HuH-7.5 (cell line): ENCODE results near the gene CD300E.
"Not testable (repeated sequence)": the region's sequence is repeated elsewhere in the genome, so short reads cannot be mapped to it uniquely, and the experiment has no call there.

Source experiments
- DNase-seq: peaks from one replicate; pipeline ENCODE4 v3.0.0; 2011; ENCODE audit warnings: low spot score

Gene CD300E

DNA sequence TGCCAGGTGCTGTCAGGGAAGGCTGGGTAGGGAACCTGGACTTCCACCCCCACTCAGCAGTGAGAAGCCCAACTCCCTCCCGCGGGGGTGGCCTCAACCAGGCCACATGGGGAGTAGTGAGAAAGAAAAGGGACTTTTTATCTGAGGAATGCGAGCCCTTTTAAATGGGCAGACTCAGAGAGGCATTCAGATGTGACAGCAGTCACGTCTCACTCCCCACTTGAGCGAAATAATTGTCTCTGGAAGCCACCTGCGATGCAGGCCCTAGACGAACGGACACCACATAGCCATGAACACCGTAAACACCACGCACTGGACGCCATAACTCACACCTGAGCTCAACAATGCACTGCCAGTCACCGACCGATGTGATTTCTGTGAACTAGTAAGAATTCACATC, 11.9 kb upstream of the CD300E start:
- DNase-seq = no peak

DNA sequence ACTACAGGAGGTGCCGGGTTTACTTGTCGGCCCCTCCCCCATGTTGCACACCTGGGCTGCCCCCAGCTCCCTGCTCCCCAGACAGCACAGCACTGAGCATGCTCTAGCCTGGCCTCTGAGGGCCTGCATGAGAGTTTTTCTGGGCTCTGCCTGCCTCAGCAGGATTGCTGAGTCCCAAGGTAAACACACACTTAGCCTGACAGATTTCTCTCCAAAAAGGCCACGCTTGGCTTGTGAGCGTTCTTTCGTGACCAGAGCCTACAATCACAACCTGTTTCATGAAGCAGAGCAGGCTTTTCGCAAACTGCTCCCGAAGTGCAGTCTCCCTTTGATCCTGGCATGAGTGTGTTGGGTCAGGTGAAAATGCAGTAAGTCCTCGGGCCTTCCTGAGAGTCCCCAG, 9.8 kb upstream of the CD300E start:
- DNase-seq = no peak

DNA sequence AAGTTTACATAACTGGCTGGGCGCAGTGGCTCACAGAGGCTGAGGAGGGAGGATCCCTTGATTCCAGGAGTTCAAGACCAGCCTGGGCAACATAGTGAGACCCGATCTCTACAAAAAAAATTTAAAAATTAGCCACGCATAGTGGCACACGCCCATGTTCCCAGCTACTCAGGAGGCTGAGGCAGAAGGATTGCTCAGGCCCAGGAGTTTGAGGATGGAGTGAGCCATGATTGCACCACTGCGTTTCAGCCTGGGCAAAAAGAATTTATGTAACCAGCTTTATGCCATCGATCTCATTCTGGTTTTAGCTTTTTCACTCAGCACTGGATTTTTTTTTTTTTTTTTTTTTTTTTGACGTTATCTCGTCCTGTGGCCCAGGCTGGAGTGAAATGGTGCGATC, 9.1 kb upstream of the CD300E start:
- no peak for DNase-seq

DNA sequence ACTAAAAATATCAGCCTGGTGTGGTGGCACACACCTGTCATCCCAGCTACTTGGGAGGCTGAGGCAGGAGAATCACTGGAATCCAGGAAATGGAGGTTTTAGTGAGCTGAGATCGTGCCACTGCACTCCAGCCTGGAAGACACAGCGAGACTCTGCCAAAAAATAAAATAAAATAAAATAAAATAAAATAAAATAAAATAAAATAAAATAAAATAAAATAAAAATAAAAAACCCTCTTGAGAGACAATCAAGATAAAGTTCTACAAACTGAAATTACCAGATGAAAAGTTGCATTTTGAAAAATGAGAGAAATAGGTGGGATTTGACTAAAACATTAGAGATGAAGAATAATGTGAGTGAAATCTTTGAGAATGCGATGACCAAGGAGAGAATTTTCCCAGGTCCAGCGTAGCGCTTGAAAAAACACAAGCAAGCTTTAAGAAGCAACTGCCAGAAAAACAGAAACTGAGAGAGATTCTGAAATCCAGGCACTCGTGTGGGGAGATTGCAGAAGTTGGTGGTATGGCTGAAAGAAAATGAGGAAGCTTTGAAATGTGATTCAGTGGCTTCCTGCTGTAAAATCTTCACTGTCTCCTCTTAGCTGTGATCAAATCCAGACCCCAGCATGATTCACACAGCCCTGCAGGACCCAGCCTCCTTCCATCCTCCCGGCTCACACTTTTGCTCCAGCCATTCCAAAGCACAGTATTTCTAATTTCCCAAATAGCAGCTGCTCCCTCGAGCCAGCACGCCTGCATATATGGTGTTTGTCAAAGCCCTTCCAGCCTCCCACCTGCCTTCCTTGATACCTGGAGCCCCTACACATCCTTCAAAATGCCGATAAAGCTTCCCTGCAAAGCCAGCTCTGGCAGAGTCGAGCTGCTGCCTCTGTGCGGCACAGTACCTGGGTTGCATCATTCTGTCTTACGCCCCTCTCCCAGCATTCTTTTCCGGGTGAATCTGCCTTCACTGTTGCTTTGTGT, 8.2 kb upstream of the CD300E start:
- DNase-seq = no peak

DNA sequence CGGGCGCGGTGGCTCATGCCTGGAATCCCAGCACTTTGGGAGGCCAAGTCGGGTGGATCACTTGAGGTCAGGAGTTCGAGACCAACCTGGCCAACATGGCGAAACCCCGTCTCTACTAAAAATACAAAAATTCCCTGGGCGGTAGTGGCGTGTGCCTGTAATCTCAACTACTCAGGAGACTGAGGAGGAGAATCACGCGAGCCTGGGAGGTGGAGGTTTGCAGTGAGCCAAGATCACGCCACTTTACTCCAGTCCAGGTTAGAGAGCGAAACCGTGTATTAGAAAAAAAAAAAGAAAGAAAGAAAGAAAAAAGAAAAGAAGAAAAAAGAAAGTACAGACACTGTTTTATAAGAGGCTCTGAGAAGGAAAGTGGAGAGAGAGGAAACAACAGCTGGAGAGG, 6.7 kb upstream of the CD300E start:
- not testable (repeated sequence) for DNase-seq

DNA sequence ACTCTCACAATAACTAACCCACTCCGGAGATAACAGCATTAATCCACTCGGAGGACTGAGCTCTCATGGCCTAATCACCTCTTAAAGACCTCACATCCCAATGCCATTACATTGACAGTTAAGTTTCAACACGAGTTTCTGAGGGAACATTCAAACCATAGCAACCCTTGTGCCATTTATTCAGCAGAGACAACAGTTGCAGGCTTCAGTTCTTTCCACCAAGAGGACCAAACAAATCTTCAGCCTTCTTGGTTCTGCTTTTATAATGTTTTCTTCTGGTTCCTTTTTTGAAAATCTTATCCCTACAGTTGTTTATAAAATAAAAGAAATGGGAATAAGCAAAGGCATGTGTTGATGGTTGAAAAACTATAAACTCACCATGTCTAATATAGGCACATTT, 2.1 kb upstream of the CD300E start:
- DNase-seq = no peak

DNA sequence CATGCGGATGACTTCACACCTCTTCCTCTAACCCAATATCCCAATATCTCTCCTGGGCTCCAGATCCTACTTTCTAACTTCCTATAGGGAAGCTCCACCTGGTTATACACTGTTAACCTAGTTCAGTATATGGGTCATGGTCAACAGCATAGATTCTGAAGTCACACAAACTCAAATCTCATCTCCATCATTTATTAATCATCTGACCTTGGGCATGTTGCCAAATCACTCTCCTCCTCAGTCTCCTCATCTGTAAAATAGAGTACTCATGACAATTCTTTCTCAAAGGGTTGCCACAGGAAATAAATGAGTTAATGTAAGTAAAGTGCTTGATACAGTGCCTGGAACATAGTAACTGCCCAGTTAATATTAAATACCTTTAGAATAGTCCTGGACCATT, 593 bp upstream of the CD300E start:
- no peak for DNase-seq

DNA sequence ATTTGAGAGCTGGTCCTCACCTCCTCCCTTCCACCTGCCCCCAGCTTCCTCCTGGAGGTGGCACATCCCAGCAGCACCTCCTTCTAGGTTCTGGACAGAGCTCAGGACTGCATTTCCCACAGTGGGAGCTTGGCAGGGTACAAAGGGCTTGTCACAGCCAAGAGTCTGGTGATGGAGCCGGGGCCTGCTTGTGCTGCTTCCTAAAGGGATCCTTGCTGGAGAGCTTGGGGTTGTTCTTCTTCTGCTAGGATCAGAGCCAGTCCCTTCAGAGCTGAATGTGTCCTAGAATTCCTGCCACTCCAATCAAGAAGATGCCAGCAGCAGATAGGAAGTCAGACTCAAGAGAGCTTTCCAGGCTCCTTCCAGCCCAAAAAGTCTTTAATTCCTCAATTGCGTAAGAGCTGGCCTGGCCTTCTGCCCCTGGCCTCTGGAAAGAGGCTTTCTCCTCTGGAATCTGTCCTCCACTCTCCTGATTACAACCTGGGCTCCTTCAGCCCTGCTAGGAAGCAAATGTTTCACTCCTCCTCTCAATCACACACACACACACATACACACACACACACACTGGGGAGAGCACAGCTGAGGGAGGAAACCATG, 4.4 kb downstream of the CD300E start:
- no peak for DNase-seq

DNA sequence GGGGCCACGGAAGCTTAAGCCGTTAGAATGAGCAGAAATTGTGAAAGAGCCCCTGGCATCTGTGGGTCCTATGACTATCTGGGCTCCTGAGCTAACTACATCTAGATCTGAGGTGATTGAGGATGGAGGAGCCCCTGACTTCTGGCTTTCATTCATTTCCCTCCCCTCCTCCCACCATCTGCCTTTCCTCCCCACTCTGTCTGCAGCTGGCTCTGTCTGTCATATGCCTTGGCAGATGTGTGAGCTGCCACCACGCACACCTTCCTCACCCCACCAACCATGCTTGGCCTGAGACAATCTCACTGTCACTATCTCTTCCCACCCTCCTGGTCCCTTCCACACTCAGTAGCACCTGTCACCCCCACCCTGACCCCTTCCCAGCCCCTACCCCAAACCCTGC, 5.1 kb downstream of the CD300E start:
- DNase-seq = no peak

DNA sequence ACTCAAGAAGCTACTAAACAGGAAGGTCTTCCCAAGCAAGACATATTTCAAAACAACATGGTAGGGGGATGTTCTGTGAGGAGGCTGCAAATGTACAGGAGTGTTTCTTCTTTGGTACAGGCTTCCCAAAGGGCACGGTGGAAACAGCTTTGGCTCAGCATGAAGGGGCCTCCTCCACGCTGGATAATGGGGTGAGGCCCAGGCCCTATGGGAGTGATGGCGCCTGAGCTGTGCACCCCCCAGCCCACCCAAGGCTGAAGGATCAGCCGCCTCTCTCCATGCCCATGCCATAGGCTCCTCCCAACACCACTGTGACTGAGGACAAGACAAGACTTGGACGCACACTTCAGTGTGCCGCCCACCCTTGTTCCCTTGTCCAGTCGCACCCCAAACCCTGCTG, 6.8 kb downstream of the CD300E start:
- no peak for DNase-seq

DNA sequence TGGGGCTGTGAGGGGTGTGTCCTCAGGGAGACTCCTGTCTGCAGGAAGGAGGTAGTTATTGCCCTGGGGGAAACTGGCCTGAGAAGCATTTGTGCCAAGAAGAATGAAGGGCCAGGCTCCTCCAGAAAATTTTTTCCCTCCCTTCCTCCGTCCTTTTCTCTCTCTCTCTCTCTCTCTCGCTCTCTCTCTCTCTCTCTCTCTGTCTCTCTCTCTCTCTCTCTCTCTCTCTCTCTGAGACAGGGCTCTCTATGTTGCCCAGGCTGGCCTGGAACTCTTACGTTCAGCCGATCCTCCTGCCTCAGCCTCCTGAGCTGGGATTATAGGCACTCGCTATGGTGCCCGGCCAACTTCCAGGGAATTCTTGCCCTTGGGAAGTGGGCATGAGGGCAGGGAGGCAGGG, 11.5 kb downstream of the CD300E start:
- DNase-seq = no peak

DNA sequence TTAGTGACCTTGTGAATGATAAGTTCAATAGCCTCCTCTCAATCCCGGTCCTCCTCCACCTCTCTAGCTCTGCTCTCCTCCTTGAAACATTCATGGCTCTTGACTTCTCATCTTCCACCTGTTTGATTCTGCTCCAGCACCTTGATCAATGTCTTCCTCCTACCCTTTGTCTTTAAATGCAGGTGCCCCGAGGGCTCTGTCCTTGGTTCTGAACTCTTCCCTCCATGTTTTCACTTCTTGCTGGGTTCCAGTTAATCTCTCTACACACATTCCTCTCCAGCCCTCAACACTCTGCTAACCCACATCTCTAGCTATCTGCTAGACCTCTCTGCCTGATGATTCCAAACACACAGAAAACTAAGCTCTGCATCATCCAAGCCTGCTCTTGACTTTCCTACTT, 13.4 kb downstream of the CD300E start:
- DNase-seq = no peak

DNA sequence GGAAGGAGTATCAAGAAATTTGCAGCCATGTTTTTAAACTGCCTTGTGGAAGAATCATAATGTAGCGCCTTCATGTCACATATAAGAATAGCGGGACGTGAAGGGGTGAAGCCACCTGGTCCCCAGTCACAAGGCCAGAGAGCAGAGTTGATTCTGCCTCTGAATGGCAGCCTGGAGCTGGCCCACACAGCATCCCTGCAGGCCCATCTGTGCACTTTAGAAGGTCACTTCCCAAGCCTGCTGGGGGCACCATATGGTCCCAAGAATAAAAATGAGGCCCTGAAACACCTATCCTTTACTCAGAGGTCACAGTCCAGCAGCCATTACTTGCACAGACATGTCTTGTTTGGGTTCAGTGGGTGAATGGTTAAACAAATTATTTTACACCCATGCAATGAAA, 15.0 kb downstream of the CD300E start:
- DNase-seq = no peak

DNA sequence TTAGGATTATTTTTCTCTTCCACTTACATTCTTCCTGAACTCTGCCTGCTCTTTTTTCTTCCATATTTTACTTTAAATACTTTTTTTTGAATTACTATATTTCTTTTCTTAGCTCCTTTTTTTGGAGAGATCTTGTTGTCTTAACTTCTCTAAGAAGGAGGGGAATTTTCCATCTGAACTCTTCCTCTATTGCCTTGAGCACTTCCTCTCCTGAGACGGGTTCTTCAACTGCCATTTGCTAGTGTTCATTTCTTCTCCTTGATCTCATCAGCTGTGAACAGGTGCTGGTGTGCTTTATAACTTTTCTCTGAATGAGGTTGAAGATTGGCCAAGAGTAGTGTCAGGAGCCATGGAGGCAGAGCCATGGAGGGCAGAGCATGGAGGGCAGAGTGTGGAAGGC, 16.3 kb downstream of the CD300E start:
- DNase-seq = no peak

DNA sequence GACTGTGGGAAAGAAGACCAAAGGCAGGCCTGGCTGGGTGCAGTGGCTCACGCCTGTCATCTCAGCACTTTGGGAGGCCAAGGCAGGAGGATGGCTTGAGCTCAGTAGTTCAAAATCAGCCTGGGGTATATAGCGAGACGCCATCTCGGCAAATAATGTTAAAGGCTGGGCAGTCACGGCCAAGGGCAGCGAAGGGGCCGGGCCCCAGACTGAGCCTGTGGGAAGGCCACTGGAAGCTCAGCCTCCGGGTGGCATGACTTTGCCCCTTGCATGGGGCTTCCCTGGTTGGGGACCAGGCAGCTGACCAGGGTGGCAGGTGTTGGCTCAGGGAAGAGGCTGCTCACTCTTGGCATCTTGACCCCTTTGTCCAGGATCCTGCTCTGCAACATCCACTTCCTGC, 17.5 kb downstream of the CD300E start:
- DNase-seq = no peak

DNA sequence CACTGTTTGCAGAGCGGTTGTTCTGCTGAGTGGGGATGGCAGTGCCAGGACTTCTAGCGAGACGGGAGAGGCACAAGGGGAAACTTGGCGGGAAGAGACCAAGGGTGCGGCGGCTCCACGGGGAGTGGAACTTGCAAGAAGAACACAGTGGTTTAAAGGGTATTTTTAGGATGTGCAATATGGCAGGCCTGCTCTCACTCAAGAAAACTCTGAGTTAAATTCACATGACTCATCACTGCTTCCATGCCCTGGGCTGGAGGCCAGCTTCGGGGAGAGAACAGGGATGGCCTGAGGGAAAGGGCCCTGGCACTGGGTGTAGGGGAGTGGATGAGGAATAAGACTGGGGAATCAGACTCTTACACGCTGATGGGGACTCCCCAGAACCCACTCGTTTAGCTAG, 18.2 kb downstream of the CD300E start:
- DNase-seq = no peak

DNA sequence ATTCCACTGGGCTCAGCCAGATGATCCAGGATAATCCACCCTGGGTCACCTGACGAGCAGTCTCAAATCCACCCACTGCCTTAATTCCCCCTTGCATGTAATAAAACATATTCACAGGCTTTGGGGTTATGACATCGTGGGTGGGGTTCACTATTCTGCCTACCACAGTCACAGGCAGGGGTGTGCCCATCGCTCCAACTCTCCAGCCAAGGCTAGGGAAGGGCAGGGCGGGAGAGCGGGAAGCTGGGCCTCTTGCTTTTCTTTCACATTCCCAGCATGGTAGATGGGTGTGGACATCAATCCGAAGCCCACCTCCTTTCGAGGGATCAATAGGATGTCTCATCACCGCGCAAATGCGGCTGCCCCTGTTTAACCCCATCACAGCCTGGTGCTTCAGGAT, 18.8 kb downstream of the CD300E start:
- no peak for DNase-seq

DNA sequence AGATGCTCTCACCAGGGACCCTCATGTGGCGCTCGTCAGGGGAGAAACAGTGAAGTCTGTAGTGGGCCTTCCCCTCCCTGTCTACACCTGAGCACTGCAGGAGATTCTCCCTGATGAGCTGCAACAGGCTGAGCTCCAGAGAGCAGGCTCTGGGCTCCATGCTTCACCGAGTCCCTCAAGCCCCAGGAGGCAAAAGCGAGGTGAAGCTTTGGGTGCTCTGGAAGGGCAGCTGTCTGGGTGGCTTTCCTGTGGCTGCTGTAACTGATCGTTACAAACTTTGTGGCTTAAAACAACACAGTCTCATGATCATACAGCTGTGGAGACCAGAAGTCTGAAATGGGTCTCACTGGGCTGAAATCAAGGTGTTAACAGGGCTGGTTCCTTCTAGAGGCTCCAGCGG, 19.3 kb downstream of the CD300E start:
- no peak for DNase-seq

DNA sequence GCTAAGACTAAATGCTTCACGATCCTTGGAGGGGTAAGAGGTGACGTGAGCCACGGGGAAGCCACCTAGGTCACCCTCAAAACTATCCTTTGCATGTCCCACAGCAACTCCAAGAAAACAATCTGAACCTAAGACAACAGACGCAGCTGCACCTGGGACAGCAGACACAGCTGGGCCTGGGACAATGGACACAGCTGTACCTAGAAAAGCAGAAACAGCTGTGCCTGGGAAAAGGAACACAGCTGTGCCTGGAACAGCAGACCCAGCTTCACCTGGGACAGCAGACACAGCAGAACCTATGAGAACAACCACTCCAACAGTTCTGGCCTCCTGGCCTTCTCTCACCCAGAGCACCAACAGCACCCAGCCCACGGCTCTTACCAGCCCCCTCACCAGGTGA, 19.8 kb downstream of the CD300E start:
- DNase-seq = no peak

DNA sequence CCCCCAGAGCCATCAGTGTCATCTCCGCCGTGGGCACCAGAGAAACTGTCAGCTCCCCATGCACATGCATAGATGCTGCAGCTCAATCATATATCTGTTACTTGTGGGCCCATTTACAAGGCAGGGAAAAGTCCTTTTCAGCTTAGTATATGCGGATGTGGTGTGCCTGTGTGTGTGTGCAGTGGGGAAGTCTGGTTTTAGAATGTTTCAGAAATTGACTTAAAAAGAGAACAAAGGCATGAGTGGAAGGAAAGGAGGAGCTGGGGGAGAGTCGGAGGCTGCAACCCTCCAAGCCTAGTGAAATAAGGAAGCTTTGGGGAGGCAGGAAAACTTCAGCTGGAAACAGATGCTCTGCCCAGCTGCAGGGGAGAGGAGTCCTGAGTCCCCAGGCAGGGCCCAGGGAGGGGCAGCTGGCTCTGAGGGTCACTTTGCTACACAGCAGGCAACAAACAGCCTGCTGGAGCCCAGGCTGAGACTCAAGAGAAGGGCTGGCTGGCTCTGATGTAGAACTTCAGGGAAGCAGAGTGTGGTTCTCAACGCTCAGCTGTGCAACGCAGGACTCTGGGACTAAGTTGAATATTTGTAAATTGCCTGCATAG, 20.4 kb downstream of the CD300E start:
- no peak for DNase-seq

DNA sequence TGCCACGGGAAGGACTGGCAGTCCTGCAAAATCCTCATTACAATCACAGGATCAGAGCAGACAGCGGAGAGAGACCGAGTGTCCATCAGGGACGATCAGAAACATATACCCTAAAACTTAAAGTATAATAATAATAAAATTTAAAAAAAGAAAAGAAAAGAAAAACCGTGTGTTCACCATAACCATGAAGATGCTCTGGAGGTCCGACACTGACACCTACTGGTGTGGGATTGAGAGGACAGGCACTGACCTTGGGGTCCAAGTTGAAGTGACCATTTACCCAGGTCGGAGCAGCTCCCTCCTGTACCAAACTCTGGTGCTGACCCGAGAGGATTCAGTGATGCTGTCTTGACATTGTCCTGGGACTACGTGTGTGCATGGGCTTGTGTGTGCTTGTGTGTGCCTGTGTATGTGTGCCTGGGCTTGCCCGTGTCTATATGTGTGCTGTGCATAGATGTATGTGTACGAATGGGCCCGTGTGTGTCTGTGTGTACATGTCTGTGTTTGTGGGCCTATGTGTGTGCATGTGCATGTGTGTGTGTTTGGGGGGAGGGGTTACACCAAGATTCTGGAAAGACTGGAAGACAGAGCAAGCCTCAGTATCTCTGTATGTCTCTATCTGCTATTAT, 21.5 kb downstream of the CD300E start:
- peak; percentile 48 for DNase-seq

DNA sequence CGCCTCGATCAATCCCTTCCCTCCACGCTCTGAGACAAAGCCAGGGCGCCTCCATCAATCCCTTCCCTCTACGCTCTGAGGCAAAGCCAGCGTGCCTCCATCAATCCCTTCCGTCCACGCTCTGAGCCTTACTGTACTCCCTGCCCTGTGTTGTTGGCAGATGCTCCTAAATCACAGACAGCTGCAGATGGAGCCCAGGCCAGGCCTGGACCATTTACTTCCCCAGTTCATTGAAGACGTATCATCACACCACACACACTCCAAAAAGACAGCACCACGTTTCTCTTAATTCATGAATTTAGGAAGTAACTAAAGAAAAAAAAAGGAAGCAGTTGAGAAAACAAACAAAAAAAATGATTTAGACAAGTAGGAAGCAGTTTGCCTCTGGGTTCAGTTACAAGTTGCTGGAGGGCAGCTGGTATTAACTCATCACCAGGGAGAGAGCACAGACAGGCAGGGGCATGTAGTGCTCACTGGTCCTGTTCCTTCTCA, 24.0 kb downstream of the CD300E start:
- no peak for DNase-seq

DNA sequence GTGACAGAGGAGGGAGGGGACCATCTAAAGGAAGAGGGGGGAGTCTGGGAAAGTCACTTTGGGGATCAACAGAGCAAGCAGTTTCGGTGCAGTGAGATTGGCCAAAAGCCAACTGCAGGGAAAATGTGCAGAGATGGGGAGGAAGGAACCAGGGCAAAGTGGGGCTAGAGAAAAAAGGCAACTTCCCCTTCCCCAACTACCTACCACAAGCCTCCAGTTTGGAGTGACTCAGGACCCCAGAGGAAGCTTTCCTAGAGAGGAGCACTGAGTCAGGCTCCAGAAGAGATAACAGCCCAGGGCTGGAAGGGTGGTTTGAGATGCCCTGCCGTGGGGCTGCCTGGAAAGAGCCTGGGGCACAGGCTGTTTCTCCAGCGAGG, 24.5 kb downstream of the CD300E start:
- DNase-seq = no peak
